Neuronal stem cell (in vitro differentiated cells): ENCODE measurements around the gene ARHGAP24.

Source experiments
- DNase-seq: peaks from one replicate; pipeline ENCODE4 v3.0.0-alpha.2; 2013; ENCODE audit warnings: low spot score
- H2AFZ ChIP-seq: one replicate; pipeline ENCODE4 v1.6.1; 2013; ENCODE audit warnings: mild to moderate bottlenecking, low read length, inconsistent platforms
- H2AK5ac ChIP-seq: 2 replicates; pipeline ENCODE4 v1.6.1; 2013; ENCODE audit warnings: low read depth, mild to moderate bottlenecking, inconsistent platforms, low read length, moderate library complexity, mixed read lengths
- H2BK120ac ChIP-seq: 2 replicates; pipeline ENCODE4 v1.6.1; 2013; ENCODE audit warnings: low read depth, mild to moderate bottlenecking, inconsistent platforms, low read length, moderate library complexity, mixed read lengths
- H2BK12ac ChIP-seq: one replicate; pipeline ENCODE4 v1.6.1; 2013; ENCODE audit warnings: low read length, inconsistent platforms
- H2BK15ac ChIP-seq: 2 replicates; pipeline ENCODE4 v1.6.1; 2013; ENCODE audit warnings: mild to moderate bottlenecking, low read length, inconsistent platforms, mixed read lengths
- H2BK5ac ChIP-seq: one replicate; pipeline ENCODE4 v1.6.1; 2013; ENCODE audit warnings: inconsistent platforms, mild to moderate bottlenecking, low read length, moderate library complexity
- H3K14ac ChIP-seq: one replicate; pipeline ENCODE4 v1.6.1; 2013; ENCODE audit warnings: low read length, inconsistent platforms
- H3K18ac ChIP-seq: 2 replicates; pipeline ENCODE4 v1.6.1; 2013; ENCODE audit warnings: low read length, inconsistent platforms
- H3K23ac ChIP-seq: 2 replicates; pipeline ENCODE4 v1.6.1; 2013; ENCODE audit warnings: low read depth, mild to moderate bottlenecking, mixed read lengths, low read length, inconsistent platforms; ENCODE audit not compliant: poor library complexity
- H3K27ac ChIP-seq: replicated peaks from 3 replicates; pipeline ENCODE4 v1.5.1; 2013; ENCODE audit warnings: low read length, inconsistent platforms
- H3K27me3 ChIP-seq, 3 experiments: 2 replicates each; pipeline ENCODE4 v1.6.1; 2013; ENCODE audit warnings: low read length in 3 of 3, mild to moderate bottlenecking in 2 of 3, inconsistent platforms in 1 of 3, low read depth in 1 of 3, mixed read lengths in 1 of 3, moderate library complexity in 1 of 3; ENCODE audit not compliant: control insufficient read depth in 3 of 3, insufficient read depth in 3 of 3
- H3K36me3 ChIP-seq, 2 donors: replicated peaks in 1 of 2; 2 replicates each; pipeline ENCODE4 v1.6.1; 2013; ENCODE audit warnings: low read length in 2 of 2; ENCODE audit not compliant: control insufficient read depth in 2 of 2, insufficient read depth in 2 of 2
- H3K4ac ChIP-seq: 2 replicates; pipeline ENCODE4 v1.6.1; 2013; ENCODE audit warnings: inconsistent platforms, mild to moderate bottlenecking, low read length, moderate library complexity
- H3K4me1 ChIP-seq, 2 donors: 1 replicate in 1 of 2; 2 replicates in 1 of 2; pipeline ENCODE4 v1.6.1; 2013; ENCODE audit warnings: low read length in 2 of 2, low read depth in 1 of 2; ENCODE audit not compliant: control insufficient read depth in 2 of 2, insufficient read depth in 1 of 2
- H3K4me2 ChIP-seq: one replicate; pipeline ENCODE4 v1.6.1; 2013; ENCODE audit warnings: mild to moderate bottlenecking, low read length, inconsistent platforms; ENCODE audit not compliant: insufficient read depth, poor library complexity, severe bottlenecking
- H3K4me3 ChIP-seq, 2 donors: 2 replicates each; pipeline ENCODE4 v1.5.1; 2013; ENCODE audit warnings: low read length in 2 of 2, mild to moderate bottlenecking in 2 of 2, inconsistent platforms in 1 of 2, moderate library complexity in 1 of 2
- H3K79me1 ChIP-seq: one replicate; pipeline ENCODE4 v1.6.1; 2013; ENCODE audit warnings: low read depth, mild to moderate bottlenecking, inconsistent platforms, low read length, moderate library complexity
- H3K9ac ChIP-seq: one replicate; pipeline ENCODE4 v1.6.1; 2013; ENCODE audit warnings: mild to moderate bottlenecking, low read depth, low read length, inconsistent platforms; ENCODE audit not compliant: poor library complexity
- H3K9me3 ChIP-seq, 2 donors: replicated peaks in 1 of 2; 2 replicates each; pipeline versions ENCODE3 to v1.6.1; 2013; ENCODE audit warnings: low read length in 2 of 2, mild to moderate bottlenecking in 2 of 2, inconsistent platforms in 1 of 2, low read depth in 1 of 2, mixed read lengths in 1 of 2, moderate library complexity in 1 of 2; ENCODE audit not compliant: control insufficient read depth in 2 of 2, insufficient read depth in 1 of 2
- H4K8ac ChIP-seq: one replicate; pipeline ENCODE4 v1.6.1; 2013; ENCODE audit warnings: low read depth, mild to moderate bottlenecking, inconsistent platforms, low read length, moderate library complexity
- H4K91ac ChIP-seq: one replicate; pipeline ENCODE4 v1.6.1; 2013; ENCODE audit warnings: low read length, low read depth, mild to moderate bottlenecking, inconsistent platforms; ENCODE audit not compliant: poor library complexity
- WGBS, 2 donors: extraction: QIAGEN DNeasy Blood & Tissue Kit; methylation state at CpG; one replicate each; pipeline ENCODE4 v1.1.7; 2013; ENCODE audit warnings: missing lambda C conversion rate in 2 of 2, mixed read lengths in 1 of 2; ENCODE audit not compliant: insufficient read length in 2 of 2, insufficient replicate concordance in 1 of 2; ENCODE audit errors: extremely low coverage in 2 of 2; 5-methylcytosine and 5-hydroxymethylcytosine counted together

Gene ARHGAP24

DNA sequence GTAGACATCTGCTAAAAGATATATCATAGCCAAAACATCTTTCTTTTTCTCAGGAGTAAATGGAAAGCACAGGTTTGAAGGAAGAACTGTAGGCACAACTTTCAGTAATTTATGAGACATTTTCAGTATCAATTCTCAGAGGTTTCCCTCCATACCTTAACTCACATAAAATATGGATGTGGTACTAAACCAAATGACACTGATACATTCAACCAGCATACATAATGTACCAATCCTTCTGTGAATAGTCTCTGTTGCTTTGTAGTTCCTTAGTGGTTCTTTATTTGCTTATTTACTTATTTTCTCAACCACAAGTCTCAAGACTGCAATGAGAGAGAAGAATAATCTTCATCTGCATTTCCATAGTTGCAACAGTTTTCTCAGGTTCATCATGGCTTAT, 96.1 kb downstream of the ARHGAP24 start:
- Histone ChIP-seq H4K8ac (no peak overlapping the region), H2AFZ (no peak overlapping the region), H3K4me1 (no peaks in the 10 kb centered on the region), H3K27me3 (no peaks in the 10 kb centered on the region), H3K9ac (no peak overlapping the region), H3K23ac (no peak overlapping the region), H3K4ac (no peak overlapping the region), H3K4me2 (no peak overlapping the region), H3K9me3 (no peaks in the 10 kb centered on the region), H3K18ac (no peak overlapping the region), H2BK12ac (no peak overlapping the region), H4K91ac (no peak overlapping the region), H3K36me3 (no peaks in the 10 kb centered on the region), H3K27ac (no peak overlapping the region), H2AK5ac (no peak overlapping the region), H3K14ac (no peak overlapping the region), H3K4me3 (no peak overlapping the region), H2BK5ac (no peak overlapping the region), H2BK15ac (no peak overlapping the region), H3K79me1 (no peaks in the 10 kb centered on the region), H2BK120ac (no peak overlapping the region)
- DNase-seq: no peak

- DNase-seq: no peak
- no peak overlapping the region for H2BK5ac ChIP-seq
- no peaks in the 10 kb centered on the region for H3K27me3 ChIP-seq
- H3K27ac ChIP-seq: no peak overlapping the region
- H4K8ac ChIP-seq: no peak overlapping the region
- no CpG with 5 or more reads among the region's 1 CpG for WGBS, 2 donors
- H3K23ac ChIP-seq: no peak overlapping the region
- no peak overlapping the region for H2BK15ac ChIP-seq
- H2AFZ ChIP-seq: no peak overlapping the region
- H3K79me1 ChIP-seq: no peaks in the 10 kb centered on the region
- H4K91ac ChIP-seq: no peak overlapping the region
- H3K4me1 ChIP-seq: no peaks in the 10 kb centered on the region
- no peak overlapping the region for H2AK5ac ChIP-seq
- H3K14ac ChIP-seq: no peak overlapping the region
- no peak overlapping the region for H3K18ac ChIP-seq
- no peaks in the 10 kb centered on the region for H3K9me3 ChIP-seq
- H2BK12ac ChIP-seq: no peak overlapping the region
- no peak overlapping the region for H3K9ac ChIP-seq
- H2BK120ac ChIP-seq: no peak overlapping the region
- H3K36me3 ChIP-seq: no peaks in the 10 kb centered on the region
- no peak overlapping the region for H3K4me2 ChIP-seq
- H3K4ac ChIP-seq: no peak overlapping the region
- no peak overlapping the region for H3K4me3 ChIP-seq
Observed at GRCh38 chr4:85573270-85573669, 98.3 kb downstream of the ARHGAP24 start.

DNA sequence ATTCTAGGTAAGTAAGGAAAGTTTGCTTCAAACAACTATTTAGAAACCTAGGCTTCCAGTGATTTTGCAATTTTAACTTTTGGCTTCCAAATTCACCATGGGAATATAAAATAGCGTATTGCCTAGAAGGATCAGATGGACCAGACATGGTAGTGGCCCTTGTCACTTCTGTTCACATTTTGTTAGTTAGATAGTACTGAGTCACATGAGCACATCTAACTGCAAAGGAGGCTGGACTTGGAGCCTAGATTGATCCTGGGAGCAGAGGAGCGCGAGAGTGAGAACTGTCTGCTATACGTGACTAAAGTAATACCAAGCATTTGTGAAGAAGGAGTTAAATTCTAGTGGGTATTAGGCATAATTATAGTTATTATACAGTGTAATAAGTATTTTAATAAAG, 102.4 kb downstream of the ARHGAP24 start:
- DNase-seq: no peak
- H2BK12ac ChIP-seq: no peak overlapping the region
- no CpG with 5 or more reads among the region's 4 CpGs for WGBS, 2 donors
- no peaks in the 10 kb centered on the region for H3K79me1 ChIP-seq
- no peak overlapping the region for H3K23ac ChIP-seq
- H3K9me3 ChIP-seq: no peaks in the 10 kb centered on the region
- H3K36me3 ChIP-seq: no peaks in the 10 kb centered on the region
- H3K18ac ChIP-seq: no peak overlapping the region
- H2AK5ac ChIP-seq: no peak overlapping the region
- no peak overlapping the region for H3K4me2 ChIP-seq
- no peak overlapping the region for H4K91ac ChIP-seq
- no peak overlapping the region for H2BK15ac ChIP-seq
- H3K4me1 ChIP-seq: no peaks in the 10 kb centered on the region
- H2BK120ac ChIP-seq: no peak overlapping the region
- H3K14ac ChIP-seq: no peak overlapping the region
- no peak overlapping the region for H3K9ac ChIP-seq
- no peak overlapping the region for H3K4ac ChIP-seq
- no peak overlapping the region for H4K8ac ChIP-seq
- no peak overlapping the region for H2AFZ ChIP-seq
- H2BK5ac ChIP-seq: no peak overlapping the region
- H3K4me3 ChIP-seq: no peak overlapping the region
- H3K27me3 ChIP-seq: no peaks in the 10 kb centered on the region
- H3K27ac ChIP-seq: no peak overlapping the region

DNA sequence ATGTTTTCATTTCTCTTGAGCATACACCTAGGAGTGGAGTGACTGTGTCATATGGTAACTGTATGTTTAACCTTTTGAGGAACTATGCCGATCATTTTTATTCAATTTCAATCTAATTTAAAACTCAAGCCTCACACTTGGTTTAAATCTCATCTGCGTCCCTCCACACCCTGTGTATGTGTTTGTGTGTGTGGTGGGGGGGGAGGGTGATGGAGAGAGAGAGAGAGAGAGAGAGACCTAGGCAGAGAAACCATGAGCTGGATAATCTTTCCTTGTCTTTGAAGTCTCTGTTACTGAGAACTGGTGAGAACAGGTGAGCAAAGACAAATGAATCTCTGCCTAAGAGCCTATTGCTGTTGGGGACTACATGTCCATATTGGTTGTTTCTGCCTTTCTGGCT, 105.0 kb downstream of the ARHGAP24 start:
- no peak overlapping the region for H3K23ac ChIP-seq
- H2BK15ac ChIP-seq: no peak overlapping the region
- no peak overlapping the region for H4K91ac ChIP-seq
- H2BK12ac ChIP-seq: no peak overlapping the region
- H3K18ac ChIP-seq: no peak overlapping the region
- H2BK120ac ChIP-seq: no peak overlapping the region
- H3K4ac ChIP-seq: no peak overlapping the region
- H3K27me3 ChIP-seq: no peaks in the 10 kb centered on the region
- no peak for DNase-seq
- no peak overlapping the region for H3K14ac ChIP-seq
- H3K36me3 ChIP-seq: no peaks in the 10 kb centered on the region
- H3K9ac ChIP-seq: no peak overlapping the region
- WGBS, 2 donors: no CpG with 5 or more reads among the region's 2 CpGs
- H3K79me1 ChIP-seq: no peaks in the 10 kb centered on the region
- no peak overlapping the region for H2BK5ac ChIP-seq
- H3K27ac ChIP-seq: no peak overlapping the region
- no peak overlapping the region for H2AFZ ChIP-seq
- no peak overlapping the region for H2AK5ac ChIP-seq
- no peaks in the 10 kb centered on the region for H3K9me3 ChIP-seq
- no peak overlapping the region for H4K8ac ChIP-seq
- H3K4me3 ChIP-seq: no peak overlapping the region
- no peak overlapping the region for H3K4me2 ChIP-seq
- H3K4me1 ChIP-seq: no peaks in the 10 kb centered on the region
